HepG2 (cell line): ENCODE results near the gene GAPT. TPM values are rescaled to one million over a fixed set of nuclear protein-coding genes. Genes with fewer than 3 reads are reported as not detected.

Source experiments
- EEA1 ChIP-seq: sonication (generic); formaldehyde crosslinking; IDR thresholded peaks from 2 replicates; pipeline ENCODE4 v1.5.1; 2020; ENCODE audit warnings: mild to moderate bottlenecking, missing genetic modification reagents, borderline replicate concordance
- FOXJ3 ChIP-seq: sonication (generic); formaldehyde crosslinking; IDR thresholded peaks from 2 replicates; pipeline ENCODE4 v1.4.0; 2020; ENCODE audit warnings: missing genetic modification reagents, mild to moderate bottlenecking, borderline replicate concordance
- KLF9 ChIP-seq: IDR thresholded peaks from 2 replicates; pipeline ENCODE4 v1.6.1; 2016; ENCODE audit warnings: low read depth
- LCORL ChIP-seq, 2 experiments: fragments of 450-650 bp in 1 of 2; sonication (generic) in 1 of 2; formaldehyde crosslinking in 1 of 2; IDR thresholded peaks; 2 replicates each; pipeline versions ENCODE4 v1.5.0 to v1.6.1; 2017 to 2020; ENCODE audit warnings: antibody characterized with exemption in 1 of 2, missing genetic modification reagents in 1 of 2
- MBNL3 ChIP-seq: fragments of 250-450 bp; sonication (Bioruptor Pico); conservative IDR thresholded peaks from 2 replicates; pipeline ENCODE4 v1.8.0; 2022; ENCODE audit warnings: mild to moderate bottlenecking, inconsistent platforms
- MEIS1 ChIP-seq: sonication (generic); formaldehyde crosslinking; IDR thresholded peaks from 2 replicates; pipeline ENCODE4 v1.9.0; 2021; ENCODE audit warnings: mild to moderate bottlenecking, missing genetic modification reagents, moderate library complexity, borderline replicate concordance
- MLLT10 ChIP-seq: sonication (generic); formaldehyde crosslinking; IDR thresholded peaks from 2 replicates; pipeline ENCODE4 v1.4.0; 2020; ENCODE audit warnings: missing genetic modification reagents
- NCOA2 ChIP-seq: sonication (generic); formaldehyde crosslinking; IDR thresholded peaks from 2 replicates; pipeline ENCODE4 v1.8.0; 2022; ENCODE audit warnings: inconsistent platforms
- NFIC ChIP-seq: IDR thresholded peaks from 2 replicates; pipeline ENCODE4 v1.6.1; 2012; ENCODE audit warnings: mild to moderate bottlenecking, low read length, inconsistent platforms
- RFX1 ChIP-seq: fragments of 450-650 bp; IDR thresholded peaks from 2 replicates; pipeline ENCODE4 v1.6.1; 2017
- RFXANK ChIP-seq: IDR thresholded peaks from 2 replicates; pipeline ENCODE4 v1.6.1; 2016
- SIX4 ChIP-seq: sonication (generic); formaldehyde crosslinking; IDR thresholded peaks from 2 replicates; pipeline ENCODE4 v1.4.0; 2020; ENCODE audit warnings: missing genetic modification reagents
- SOX5 ChIP-seq: IDR thresholded peaks from 2 replicates; pipeline ENCODE4 v1.6.1; 2016; ENCODE audit warnings: borderline replicate concordance
- TBX2 ChIP-seq: sonication (generic); formaldehyde crosslinking; IDR thresholded peaks from 2 replicates; pipeline ENCODE4 v1.5.0; 2020; ENCODE audit warnings: missing genetic modification reagents, mild to moderate bottlenecking, borderline replicate concordance
- U2AF2 ChIP-seq: fragments of 200-400 bp; formaldehyde crosslinking; IDR thresholded peaks from 2 replicates; pipeline ENCODE4 v1.6.1; 2017; ENCODE audit warnings: low read depth, mild to moderate bottlenecking, low read length
- ZMAT3 ChIP-seq: sonication (generic); formaldehyde crosslinking; conservative IDR thresholded peaks from 2 replicates; pipeline ENCODE4 v1.7.0; 2021; ENCODE audit warnings: missing genetic modification reagents
- ZNF224 ChIP-seq: sonication (generic); formaldehyde crosslinking; IDR thresholded peaks from 2 replicates; pipeline ENCODE4 v1.5.0; 2020; ENCODE audit warnings: mild to moderate bottlenecking, missing genetic modification reagents
- ZNF30 ChIP-seq: sonication (generic); formaldehyde crosslinking; IDR thresholded peaks from 2 replicates; pipeline ENCODE4 v1.5.0; 2020; ENCODE audit warnings: mild to moderate bottlenecking, missing genetic modification reagents
- ZNF335 ChIP-seq: sonication (generic); formaldehyde crosslinking; IDR thresholded peaks from 2 replicates; pipeline ENCODE4 v1.4.0; 2020; ENCODE audit warnings: missing genetic modification reagents
- ZNF496 ChIP-seq: sonication (generic); formaldehyde crosslinking; IDR thresholded peaks from 2 replicates; pipeline ENCODE4 v1.8.1; 2023; ENCODE audit warnings: mild to moderate bottlenecking, moderate library complexity, missing genetic modification reagents; ENCODE audit not compliant: insufficient replicate concordance
- ZNF776 ChIP-seq: sonication (generic); formaldehyde crosslinking; IDR thresholded peaks from 2 replicates; pipeline ENCODE4 v1.4.0; 2020; ENCODE audit warnings: mild to moderate bottlenecking, missing genetic modification reagents
- ZNF816 ChIP-seq: sonication (generic); formaldehyde crosslinking; IDR thresholded peaks from 2 replicates; pipeline ENCODE4 v1.8.0; 2022; ENCODE audit warnings: missing genetic modification reagents, mild to moderate bottlenecking, borderline replicate concordance
- ZNF878 ChIP-seq: sonication (generic); formaldehyde crosslinking; IDR thresholded peaks from 2 replicates; pipeline ENCODE4 v1.8.1; 2023; ENCODE audit warnings: mild to moderate bottlenecking, missing genetic modification reagents, moderate library complexity
- polyA plus RNA-seq, 8 experiments: library from polyadenylated mRNA; depleted of rRNA in 3 of 8; stranded (reverse) in 7 of 8; unstranded in 1 of 8; fragments of >200 nt; fragmentation: Illumina TruSeq in 4 of 8; extraction: Trizol in 4 of 8; gene quantifications; 2 replicates each; pipeline versions ENCODE4 v1.2.1 to v1.2.3, GENCODE V29; 2011 to 2016; ENCODE audit warnings: low read depth in 4 of 8, missing spikeins in 1 of 8, mixed read lengths in 1 of 8; ENCODE audit not compliant: insufficient read depth in 1 of 8
- total RNA-seq, 5 experiments: library from RNA; depleted of rRNA; stranded (reverse); fragments of >200 nt; fragmentation: Illumina TruSeq; extraction: Trizol; gene quantifications; 2 replicates each; pipeline ENCODE4 v1.2.3, GENCODE V29; 2016; ENCODE audit warnings: low read depth in 1 of 5
- TF ChIP-seq, protein P1 (sequence below), 2 experiments: IDR thresholded peaks; 2 replicates each; pipeline ENCODE4 v1.6.1; 2011 to 2012; ENCODE audit warnings: low read length in 2 of 2, borderline replicate concordance in 1 of 2, low read depth in 1 of 2, mild to moderate bottlenecking in 1 of 2, moderate library complexity in 1 of 2
- TF ChIP-seq, protein P2 (sequence below): sonication (generic); formaldehyde crosslinking; IDR thresholded peaks from 2 replicates; pipeline ENCODE4 v1.4.0; 2020; ENCODE audit warnings: low read depth, mild to moderate bottlenecking, missing genetic modification reagents

The GAPT gene
- total and polyA plus RNA-seq, 2 of the 13 experiments (the other 11 are each of a cell fraction or from before 2014, with no cell fraction given): not detected

DNA sequence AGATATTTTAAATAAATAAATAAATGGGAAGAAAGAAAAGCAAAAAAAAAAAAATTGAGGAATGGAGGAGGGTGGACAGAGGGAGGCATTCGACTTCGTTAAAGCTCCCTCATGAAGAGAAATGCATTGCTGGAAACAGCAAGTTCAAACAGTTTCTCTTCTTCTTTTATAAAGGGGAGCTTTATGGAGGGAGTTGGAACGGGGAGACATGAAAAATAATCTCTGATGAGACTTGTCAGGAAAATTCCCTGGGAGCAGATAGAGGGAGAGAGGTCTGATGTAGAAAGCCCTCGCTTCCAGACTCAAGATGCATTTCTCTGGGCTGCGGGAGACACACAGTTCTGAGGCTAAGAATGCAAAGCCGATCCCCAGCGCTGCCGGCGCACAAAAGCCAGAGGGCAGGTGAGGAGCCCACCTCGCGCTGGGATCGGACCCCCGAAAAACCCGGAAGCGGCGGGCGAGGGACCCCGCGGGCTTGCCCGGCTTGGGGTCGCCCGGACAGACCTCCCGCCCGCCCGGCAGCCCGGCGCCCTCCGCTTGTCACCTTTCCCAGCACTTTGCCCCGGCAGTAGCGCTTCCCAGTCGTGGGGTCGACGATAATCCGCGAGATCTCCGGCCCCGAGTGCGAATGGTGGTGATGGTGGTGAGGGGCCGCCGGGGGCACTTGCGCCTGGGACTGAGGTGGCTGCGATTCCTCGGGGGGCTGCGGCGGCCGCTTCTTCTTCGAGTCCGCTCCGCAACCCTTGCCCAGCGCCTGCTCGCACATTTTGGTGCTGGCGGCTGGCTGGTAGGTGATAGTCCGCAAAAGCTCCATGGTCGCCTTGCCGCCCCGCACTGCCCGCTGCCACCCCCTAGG lies 31.9 kb upstream of the GAPT start (continued):
- TF ChIP-seq ZNF224 (CRISPR knock-in tag): 0 out of 2 replicates have a peak, but pooled peaks have one; percentile 29
- no peak for TF ChIP-seq ZNF878 (CRISPR knock-in tag)
- TF ChIP-seq EEA1: no peak
- TF ChIP-seq ZNF776: peak; percentile 32; the same call in 1 of the 2 replicates
- TF ChIP-seq SIX4 (CRISPR knock-in tag): no peak
- TF ChIP-seq ZNF496 (CRISPR knock-in tag): no peak
- TF ChIP-seq RFXANK (CRISPR knock-in tag): no peak
- no peak for TF ChIP-seq ZNF30
- TF ChIP-seq U2AF2: no peak
- TF ChIP-seq RFX1: no peak
- TF ChIP-seq MEIS1 (CRISPR knock-in tag): no peak; the same call in 1 of the 2 replicates
- no peak for TF ChIP-seq MLLT10 (CRISPR knock-in tag)
- TF ChIP-seq TBX2 (CRISPR knock-in tag): no peak
- TF ChIP-seq NFIC: no peak
- TF ChIP-seq, protein P1, sequence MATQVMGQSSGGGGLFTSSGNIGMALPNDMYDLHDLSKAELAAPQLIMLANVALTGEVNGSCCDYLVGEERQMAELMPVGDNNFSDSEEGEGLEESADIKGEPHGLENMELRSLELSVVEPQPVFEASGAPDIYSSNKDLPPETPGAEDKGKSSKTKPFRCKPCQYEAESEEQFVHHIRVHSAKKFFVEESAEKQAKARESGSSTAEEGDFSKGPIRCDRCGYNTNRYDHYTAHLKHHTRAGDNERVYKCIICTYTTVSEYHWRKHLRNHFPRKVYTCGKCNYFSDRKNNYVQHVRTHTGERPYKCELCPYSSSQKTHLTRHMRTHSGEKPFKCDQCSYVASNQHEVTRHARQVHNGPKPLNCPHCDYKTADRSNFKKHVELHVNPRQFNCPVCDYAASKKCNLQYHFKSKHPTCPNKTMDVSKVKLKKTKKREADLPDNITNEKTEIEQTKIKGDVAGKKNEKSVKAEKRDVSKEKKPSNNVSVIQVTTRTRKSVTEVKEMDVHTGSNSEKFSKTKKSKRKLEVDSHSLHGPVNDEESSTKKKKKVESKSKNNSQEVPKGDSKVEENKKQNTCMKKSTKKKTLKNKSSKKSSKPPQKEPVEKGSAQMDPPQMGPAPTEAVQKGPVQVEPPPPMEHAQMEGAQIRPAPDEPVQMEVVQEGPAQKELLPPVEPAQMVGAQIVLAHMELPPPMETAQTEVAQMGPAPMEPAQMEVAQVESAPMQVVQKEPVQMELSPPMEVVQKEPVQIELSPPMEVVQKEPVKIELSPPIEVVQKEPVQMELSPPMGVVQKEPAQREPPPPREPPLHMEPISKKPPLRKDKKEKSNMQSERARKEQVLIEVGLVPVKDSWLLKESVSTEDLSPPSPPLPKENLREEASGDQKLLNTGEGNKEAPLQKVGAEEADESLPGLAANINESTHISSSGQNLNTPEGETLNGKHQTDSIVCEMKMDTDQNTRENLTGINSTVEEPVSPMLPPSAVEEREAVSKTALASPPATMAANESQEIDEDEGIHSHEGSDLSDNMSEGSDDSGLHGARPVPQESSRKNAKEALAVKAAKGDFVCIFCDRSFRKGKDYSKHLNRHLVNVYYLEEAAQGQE (IDR thresholded peaks at IDR 0.05; ENCODE audit: borderline replicate concordance in 1 of 2, low read depth in 1 of 2, low read length in 2 of 2): no peak
- TF ChIP-seq FOXJ3: no peak
- no peak for TF ChIP-seq MBNL3 (CRISPR knock-in tag)
- no peak for TF ChIP-seq NCOA2
- TF ChIP-seq, protein P2, sequence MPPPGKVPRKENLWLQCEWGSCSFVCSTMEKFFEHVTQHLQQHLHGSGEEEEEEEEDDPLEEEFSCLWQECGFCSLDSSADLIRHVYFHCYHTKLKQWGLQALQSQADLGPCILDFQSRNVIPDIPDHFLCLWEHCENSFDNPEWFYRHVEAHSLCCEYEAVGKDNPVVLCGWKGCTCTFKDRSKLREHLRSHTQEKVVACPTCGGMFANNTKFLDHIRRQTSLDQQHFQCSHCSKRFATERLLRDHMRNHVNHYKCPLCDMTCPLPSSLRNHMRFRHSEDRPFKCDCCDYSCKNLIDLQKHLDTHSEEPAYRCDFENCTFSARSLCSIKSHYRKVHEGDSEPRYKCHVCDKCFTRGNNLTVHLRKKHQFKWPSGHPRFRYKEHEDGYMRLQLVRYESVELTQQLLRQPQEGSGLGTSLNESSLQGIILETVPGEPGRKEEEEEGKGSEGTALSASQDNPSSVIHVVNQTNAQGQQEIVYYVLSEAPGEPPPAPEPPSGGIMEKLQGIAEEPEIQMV (CRISPR knock-in tag): no peak
- no peak for TF ChIP-seq ZMAT3 (CRISPR knock-in tag)
- TF ChIP-seq ZNF816 (CRISPR knock-in tag): no peak
- TF ChIP-seq ZNF335 (CRISPR knock-in tag): no peak
- TF ChIP-seq LCORL (IDR thresholded peaks at IDR 0.05): no peak
- no peak for TF ChIP-seq LCORL (CRISPR knock-in tag; IDR thresholded peaks at IDR 0.05)
- no peak for TF ChIP-seq KLF9 (CRISPR knock-in tag)
- TF ChIP-seq SOX5 (CRISPR knock-in tag): no peak
